Bone marrow (tissue), 2 donors: ENCODE measurements around the gene SPRED2.

Source experiments
- DNase-seq, 2 donors: peaks; one replicate each; lab custom pipeline; 2025; lab: John Stamatoyannopoulos, UW

SPRED2 gene

GRCh38 chr2:65277118-65277517 is 155.3 kb downstream of the SPRED2 start:
- DNase-seq: no peak

- no peak for DNase-seq
Observed at GRCh38 chr2:65276609-65277008, 155.8 kb downstream of the SPRED2 start.

- no peak for DNase-seq
Observed at GRCh38 chr2:65275141-65275915, 157.1 kb downstream of the SPRED2 start.

GRCh38 chr2:65273344-65273743 is 159.1 kb downstream of the SPRED2 start:
- no peak for DNase-seq

GRCh38 chr2:65268957-65269356 is 163.4 kb downstream of the SPRED2 start:
- no peak for DNase-seq

- DNase-seq: no peak
Observed at GRCh38 chr2:65267008-65267407, 165.4 kb downstream of the SPRED2 start.

- DNase-seq: no peak
Observed at GRCh38 chr2:65265671-65266045, 166.7 kb downstream of the SPRED2 start.

GRCh38 chr2:65264821-65265670 is 167.4 kb downstream of the SPRED2 start:
- peak in 1 of 2 donors; percentile 37 for DNase-seq

GRCh38 chr2:65263986-65264385 is 168.4 kb downstream of the SPRED2 start:
- no peak for DNase-seq

- DNase-seq: no peak
Observed at GRCh38 chr2:65263262-65263661, 169.1 kb downstream of the SPRED2 start.

- DNase-seq: no peak
Observed at GRCh38 chr2:65261676-65262075, 170.7 kb downstream of the SPRED2 start.
